HG03432 (cell line): ENCODE data around the gene KIAA0232.
"Not testable (repeated sequence)": the region's sequence is repeated elsewhere in the genome, so short reads cannot be mapped to it uniquely, and the experiment has no call there.

Experiments used
- ATAC-seq: cut with Tn5 transposase; IDR thresholded peaks from one replicate; pipeline ENCODE4 v1.9.1; 2021; ENCODE audit warnings: mild to moderate bottlenecking, moderate library complexity; ENCODE audit not compliant: unreplicated experiment

The KIAA0232 gene

GRCh38 chr4:6753891-6754290 lies 28.6 kb upstream of the KIAA0232 start:
- ATAC-seq = no peak

GRCh38 chr4:6754481-6755087 lies 27.9 kb upstream of the KIAA0232 start:
- no peak for ATAC-seq

GRCh38 chr4:6755088-6755753 lies 27.3 kb upstream of the KIAA0232 start:
- no peak for ATAC-seq

- not testable (repeated sequence) for ATAC-seq
These were observed 26.2 kb upstream of the KIAA0232 start for GRCh38 chr4:6756345-6756744.

GRCh38 chr4:6758728-6759127 lies 23.8 kb upstream of the KIAA0232 start:
- ATAC-seq = no peak

GRCh38 chr4:6760865-6761264 lies 21.7 kb upstream of the KIAA0232 start:
- no peak for ATAC-seq

GRCh38 chr4:6761649-6762615 lies 20.6 kb upstream of the KIAA0232 start:
- no peak for ATAC-seq

GRCh38 chr4:6763330-6763851 lies 19.1 kb upstream of the KIAA0232 start:
- no peak for ATAC-seq

GRCh38 chr4:6764976-6765620 lies 17.4 kb upstream of the KIAA0232 start:
- ATAC-seq = no peak

- ATAC-seq = no peak
These were observed 16.8 kb upstream of the KIAA0232 start for GRCh38 chr4:6765703-6766102.

- no peak for ATAC-seq
These were observed 15.2 kb upstream of the KIAA0232 start for GRCh38 chr4:6767386-6767747.

GRCh38 chr4:6767748-6768538 lies 14.6 kb upstream of the KIAA0232 start:
- no peak for ATAC-seq

GRCh38 chr4:6768539-6768905 lies 14.0 kb upstream of the KIAA0232 start:
- no peak for ATAC-seq

GRCh38 chr4:6769233-6769988 lies 13.1 kb upstream of the KIAA0232 start:
- no peak for ATAC-seq

- no peak for ATAC-seq
These were observed 12.5 kb upstream of the KIAA0232 start for GRCh38 chr4:6769989-6770420.

- ATAC-seq = no peak
These were observed 11.8 kb upstream of the KIAA0232 start for GRCh38 chr4:6770581-6771228.

- no peak for ATAC-seq
These were observed 11.3 kb upstream of the KIAA0232 start for GRCh38 chr4:6771229-6771671.

- ATAC-seq = no peak
These were observed 10.2 kb upstream of the KIAA0232 start for GRCh38 chr4:6772223-6772928.
